ENCODE measurements around the gene ELMO1. TPM values are rescaled to one million over a fixed set of nuclear protein-coding genes. Genes with fewer than 3 reads are reported as not detected.
A peak's percentile ranks its signal among the peaks of the same experiment; 100 is the strongest.

Gene ELMO1
- total and polyA plus RNA-seq, 10 of the 15 experiments (the other 5 are each of a cell fraction or from before 2014, with no cell fraction given) = 22.6 to 85.9 (median 56.6) TPM

DNA sequence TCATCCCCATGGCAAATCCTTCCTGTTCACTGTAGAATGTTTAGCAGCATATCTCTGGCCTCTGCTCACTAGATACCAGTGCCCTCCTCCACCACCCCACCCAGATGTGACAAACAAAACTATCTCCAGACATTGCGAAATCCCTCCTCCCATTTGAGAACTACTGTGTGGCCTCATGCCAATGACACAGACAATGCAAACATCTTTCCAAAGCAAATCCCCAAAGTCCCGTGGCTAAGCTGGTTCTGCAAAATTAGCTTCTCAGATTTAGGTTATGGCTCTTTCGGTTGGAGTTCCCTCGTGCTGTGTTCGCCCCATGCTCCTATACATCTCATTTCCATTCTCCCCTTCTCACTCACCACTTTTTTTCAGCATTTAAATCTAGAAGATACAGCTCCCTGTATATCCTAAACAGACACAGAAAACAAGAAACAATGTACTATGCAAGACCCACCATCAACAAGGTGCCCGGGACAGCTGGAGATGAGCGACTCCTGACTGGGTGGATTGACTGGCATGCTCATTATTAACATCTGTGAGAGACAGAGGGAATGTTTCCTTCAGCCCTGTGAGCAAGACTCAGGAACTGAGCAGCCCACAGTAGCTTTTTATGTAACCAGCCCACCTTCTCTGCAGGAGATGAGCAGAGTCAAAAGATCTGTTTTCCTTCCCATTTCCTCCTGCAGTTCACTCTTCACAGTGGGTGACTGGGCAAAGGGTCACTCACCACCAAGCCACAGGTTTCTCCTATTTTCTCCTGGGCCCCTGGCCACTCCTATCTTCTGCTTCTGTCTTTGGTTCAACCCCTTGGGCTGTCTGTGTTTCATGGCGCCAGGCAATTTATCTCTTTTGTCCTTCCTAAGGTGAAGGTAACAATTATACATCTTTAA, 498.7 kb downstream of the ELMO1 start:
- H3K4me1 ChIP-seq (ENCODE audit: control insufficient read depth, insufficient read depth, low read length) = peaks cover 40% of the 10 kb centered on the region
- peaks cover 0 to 7% of the 10 kb centered on the region in 2 experiments; a peak in 2 of 4 replicates for H3K36me3 ChIP-seq (ENCODE audit: control insufficient read depth in 2 of 2, insufficient read depth in 2 of 2, low read length in 1 of 2)
- ChIA-PET SMC1A (ENCODE audit: uncharacterized antibody, unreplicated experiment) (interaction anchor here (0.7 to 11.1 kb wide), 10 partner anchors 9 to 234 kb away, joined by 3 to 92 read pairs (median 3); no protein-coding TSS in a partner anchor), POLR2A (interaction anchor here (1.0 to 3.9 kb wide), 2 partner anchors 7 to 11 kb away, joined by 3 to 13 read pairs; no protein-coding TSS in a partner anchor), CTCF (interaction anchor here (1.0 kb wide), 1 partner anchor 12 kb away, joined by 3 read pairs; no protein-coding TSS in a partner anchor), RAD21 (ENCODE audit: unreplicated experiment) (interaction anchor here (0.5 to 4.9 kb wide), 5 partner anchors 9 to 413 kb away, joined by 3 to 22 read pairs (median 3); no protein-coding TSS in a partner anchor)
- TF ChIP-seq HCFC1 (IDR thresholded peaks at IDR 0.05; ENCODE audit: low read length) = no peak
- TF ChIP-seq IKZF1 (conservative IDR thresholded peaks at IDR 0.05) = 0 out of 2 replicates have a peak, but pooled peaks have one; percentile 28
- peak; percentile 24; the same call in 1 of the 2 replicates for TF ChIP-seq ZNF687 (IDR thresholded peaks at IDR 0.05)
- peak; percentile 49 for TF ChIP-seq NR2F1 (conservative IDR thresholded peaks at IDR 0.05)
- TF ChIP-seq RUNX3 (IDR thresholded peaks at IDR 0.05; ENCODE audit: low read length) = peak; percentile 37; the same call in 1 of the 2 replicates
- no peak for TF ChIP-seq FOS (IDR thresholded peaks at IDR 0.05; ENCODE audit: borderline replicate concordance, extremely low read depth, insufficient read length)
- no peak for TF ChIP-seq PRDM15 (CRISPR knock-in tag; IDR thresholded peaks at IDR 0.05)
- peak; percentile 17; the same call in 1 of the 2 replicates for TF ChIP-seq SPI1 (IDR thresholded peaks at IDR 0.05; ENCODE audit: borderline replicate concordance, insufficient read depth, low read depth, low read length)
- no peak for TF ChIP-seq SIN3A (IDR thresholded peaks at IDR 0.05; ENCODE audit: low read depth, low read length)
- no peak for TF ChIP-seq ZNF24 (IDR thresholded peaks at IDR 0.05)
- H3K9me3 ChIP-seq (replicated peaks; ENCODE audit: control insufficient read depth, insufficient read depth, low read length) = peaks cover 15% of the 10 kb centered on the region; the same call in 2 of the 3 replicates
- H3K4me3 ChIP-seq = peak overlapping the region; percentile 52
- H3K27me3 ChIP-seq (replicated peaks in 1 of 2; ENCODE audit: control insufficient read depth in 2 of 2, insufficient read depth in 2 of 2, low read length in 1 of 2) = no peaks in the 10 kb centered on the region
- BruUV-seq (replicated peaks) = no TSS peak
- intact Hi-C loops (cut with micrococcal nuclease; ENCODE audit: unreplicated experiment) (loop anchor here (5.0 kb wide), 1 partner anchor 213 kb away; no protein-coding TSS in a partner anchor), in situ Hi-C loops (cut with MboI) (loop anchor here (10.0 kb wide), 1 partner anchor 395 kb away; no protein-coding TSS in a partner anchor)
- no peak for DNase-seq (ENCODE audit: low read depth, low spot score)
- no peak overlapping the region for H2AFZ ChIP-seq (ENCODE audit: control insufficient read depth, low read depth, low read length)
- no peak; the same call in 2 of the 3 replicates for ATAC-seq
- peaks cover 38% of the 10 kb centered on the region for H3K79me2 ChIP-seq (ENCODE audit: control insufficient read depth, insufficient read depth, low read length)
- H4K20me1 ChIP-seq (ENCODE audit: control insufficient read depth, insufficient read depth) = no peaks in the 10 kb centered on the region
- no peak for FAIRE-seq
- H3K27ac ChIP-seq (ENCODE audit: control insufficient read depth, insufficient read depth) = peak overlapping the region; percentile 89
- peak overlapping the region; percentile 91 for H3K4me2 ChIP-seq (ENCODE audit: control insufficient read depth, insufficient read depth)
- peak overlapping the region; percentile 30; the same call in 1 of the 2 replicates for H3K9ac ChIP-seq (ENCODE audit: control insufficient read depth, insufficient read depth, low read length)
- WGBS (ENCODE audit: insufficient coverage, insufficient replicate concordance, low lambda C conversion rate, missing lambda C conversion rate) = 87% methylated on average over 8 of the region's 8 CpGs

Data from GM12878 (cell line).